SK-N-SH treated with all-trans-retinoic acid at 6 μM for 48 hours (cell line): ENCODE data around the gene THEMIS.

Source experiments
- ARNTL ChIP-seq: fragments of 450-650 bp; formaldehyde crosslinking; IDR thresholded peaks from 2 replicates; pipeline ENCODE4 v1.5.0; 2020; ENCODE audit warnings: low read depth, mild to moderate bottlenecking, moderate library complexity, borderline replicate concordance
- ISL1 ChIP-seq: fragments of 250-450 bp; sonication (Bioruptor Pico); IDR thresholded peaks from 2 replicates; pipeline ENCODE4 v2.1.2; 2022; ENCODE audit warnings: mild to moderate bottlenecking, moderate library complexity
- RARB ChIP-seq: fragments of 250-450 bp; sonication (Bioruptor Pico); IDR thresholded peaks from 2 replicates; pipeline ENCODE4 v1.8.0; 2021; ENCODE audit warnings: mild to moderate bottlenecking, moderate library complexity
- SNAI2 ChIP-seq: fragments of 250-450 bp; sonication (Bioruptor Pico); IDR thresholded peaks from 2 replicates; pipeline ENCODE4 v1.5.0; 2020; ENCODE audit warnings: mild to moderate bottlenecking, moderate library complexity
- TF ChIP-seq, protein P1 (sequence below): fragments of 250-450 bp; sonication (Bioruptor Pico); IDR thresholded peaks from 2 replicates; pipeline ENCODE4 v1.8.0; 2020; ENCODE audit warnings: mild to moderate bottlenecking, moderate library complexity, borderline replicate concordance
- TF ChIP-seq, protein P2 (sequence below): fragments of 250-450 bp; sonication (Bioruptor Pico); IDR thresholded peaks from 2 replicates; pipeline ENCODE4 v1.5.0; 2020; ENCODE audit warnings: mild to moderate bottlenecking, moderate library complexity

DNA sequence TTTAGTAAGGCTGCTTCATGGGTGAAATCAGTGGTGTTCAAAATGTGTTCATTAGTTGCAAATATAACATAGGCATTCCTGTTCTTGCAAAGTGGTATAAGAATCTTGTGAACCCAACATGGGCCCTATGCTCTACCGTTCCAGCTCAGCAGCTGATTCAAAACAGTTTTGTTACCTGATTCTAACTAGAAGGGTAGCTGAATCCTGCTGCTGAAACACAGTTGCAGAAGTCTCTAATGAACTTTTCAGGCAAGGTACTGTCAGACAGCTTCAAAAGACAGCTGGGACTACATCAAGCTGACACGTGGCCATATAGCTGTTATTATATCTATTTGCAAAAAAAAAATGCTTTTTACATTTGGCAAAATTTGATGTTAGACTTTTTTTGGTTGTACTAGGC lies 22.7 kb downstream of the THEMIS start:
- no peak for TF ChIP-seq ARNTL (CRISPR knock-in tag)
- TF ChIP-seq ISL1, result no peak
- TF ChIP-seq RARB (CRISPR knock-in tag), result no peak
- TF ChIP-seq, protein P1, sequence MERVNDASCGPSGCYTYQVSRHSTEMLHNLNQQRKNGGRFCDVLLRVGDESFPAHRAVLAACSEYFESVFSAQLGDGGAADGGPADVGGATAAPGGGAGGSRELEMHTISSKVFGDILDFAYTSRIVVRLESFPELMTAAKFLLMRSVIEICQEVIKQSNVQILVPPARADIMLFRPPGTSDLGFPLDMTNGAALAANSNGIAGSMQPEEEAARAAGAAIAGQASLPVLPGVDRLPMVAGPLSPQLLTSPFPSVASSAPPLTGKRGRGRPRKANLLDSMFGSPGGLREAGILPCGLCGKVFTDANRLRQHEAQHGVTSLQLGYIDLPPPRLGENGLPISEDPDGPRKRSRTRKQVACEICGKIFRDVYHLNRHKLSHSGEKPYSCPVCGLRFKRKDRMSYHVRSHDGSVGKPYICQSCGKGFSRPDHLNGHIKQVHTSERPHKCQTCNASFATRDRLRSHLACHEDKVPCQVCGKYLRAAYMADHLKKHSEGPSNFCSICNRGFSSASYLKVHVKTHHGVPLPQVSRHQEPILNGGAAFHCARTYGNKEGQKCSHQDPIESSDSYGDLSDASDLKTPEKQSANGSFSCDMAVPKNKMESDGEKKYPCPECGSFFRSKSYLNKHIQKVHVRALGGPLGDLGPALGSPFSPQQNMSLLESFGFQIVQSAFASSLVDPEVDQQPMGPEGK (CRISPR knock-in tag), result no peak
- TF ChIP-seq, protein P2, sequence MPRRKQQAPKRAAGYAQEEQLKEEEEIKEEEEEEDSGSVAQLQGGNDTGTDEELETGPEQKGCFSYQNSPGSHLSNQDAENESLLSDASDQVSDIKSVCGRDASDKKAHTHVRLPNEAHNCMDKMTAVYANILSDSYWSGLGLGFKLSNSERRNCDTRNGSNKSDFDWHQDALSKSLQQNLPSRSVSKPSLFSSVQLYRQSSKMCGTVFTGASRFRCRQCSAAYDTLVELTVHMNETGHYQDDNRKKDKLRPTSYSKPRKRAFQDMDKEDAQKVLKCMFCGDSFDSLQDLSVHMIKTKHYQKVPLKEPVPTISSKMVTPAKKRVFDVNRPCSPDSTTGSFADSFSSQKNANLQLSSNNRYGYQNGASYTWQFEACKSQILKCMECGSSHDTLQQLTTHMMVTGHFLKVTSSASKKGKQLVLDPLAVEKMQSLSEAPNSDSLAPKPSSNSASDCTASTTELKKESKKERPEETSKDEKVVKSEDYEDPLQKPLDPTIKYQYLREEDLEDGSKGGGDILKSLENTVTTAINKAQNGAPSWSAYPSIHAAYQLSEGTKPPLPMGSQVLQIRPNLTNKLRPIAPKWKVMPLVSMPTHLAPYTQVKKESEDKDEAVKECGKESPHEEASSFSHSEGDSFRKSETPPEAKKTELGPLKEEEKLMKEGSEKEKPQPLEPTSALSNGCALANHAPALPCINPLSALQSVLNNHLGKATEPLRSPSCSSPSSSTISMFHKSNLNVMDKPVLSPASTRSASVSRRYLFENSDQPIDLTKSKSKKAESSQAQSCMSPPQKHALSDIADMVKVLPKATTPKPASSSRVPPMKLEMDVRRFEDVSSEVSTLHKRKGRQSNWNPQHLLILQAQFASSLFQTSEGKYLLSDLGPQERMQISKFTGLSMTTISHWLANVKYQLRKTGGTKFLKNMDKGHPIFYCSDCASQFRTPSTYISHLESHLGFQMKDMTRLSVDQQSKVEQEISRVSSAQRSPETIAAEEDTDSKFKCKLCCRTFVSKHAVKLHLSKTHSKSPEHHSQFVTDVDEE, result no peak
- TF ChIP-seq SNAI2 (CRISPR knock-in tag), result no peak
